ENCODE data around the gene DPP6.
"Not testable (repeated sequence)": the region's sequence is repeated elsewhere in the genome, so short reads cannot be mapped to it uniquely, and the experiment has no call there.

Gene DPP6

DNA sequence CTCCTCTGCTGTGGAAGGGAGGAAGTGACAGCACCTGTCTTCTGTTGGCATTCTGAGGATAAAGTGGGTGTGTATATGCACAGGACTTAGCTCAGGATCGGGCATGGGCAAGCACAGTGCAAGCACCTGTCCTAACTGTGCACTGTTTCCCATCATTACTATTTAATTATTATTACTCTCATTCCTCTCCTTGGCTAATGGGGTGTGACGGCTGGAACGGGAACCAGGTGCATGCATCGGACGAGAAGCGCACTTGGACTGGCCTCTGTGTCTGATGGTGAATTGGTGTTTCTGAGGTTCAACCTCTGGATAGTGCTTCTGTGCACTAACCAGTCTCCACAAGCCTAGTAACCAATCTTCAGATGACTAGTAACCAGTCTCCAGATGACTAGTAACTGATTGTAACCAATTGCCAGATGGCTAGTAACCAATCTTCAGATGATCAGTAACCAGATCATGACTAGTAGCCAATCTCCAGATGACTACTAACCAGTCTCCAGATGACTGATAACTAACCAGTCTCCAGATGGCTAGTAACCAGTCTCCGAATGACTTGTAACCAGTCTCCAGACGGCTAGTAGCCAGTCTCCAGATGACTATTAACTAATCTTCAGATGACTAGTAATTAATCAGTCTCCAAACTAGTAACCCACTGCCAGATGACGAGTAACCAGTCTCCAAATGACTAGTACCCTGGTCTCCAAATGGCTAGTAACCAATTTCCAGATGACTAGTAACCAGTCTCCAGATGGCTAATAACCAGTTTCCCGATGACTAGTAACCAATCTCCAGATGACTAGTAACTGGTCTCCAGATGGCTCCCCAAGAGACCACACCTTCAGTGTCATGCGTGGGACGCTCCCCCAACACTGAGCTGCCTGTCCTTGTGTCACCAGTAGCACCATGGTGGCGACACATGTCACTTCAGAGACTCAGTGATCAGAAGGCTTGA, 864.9 kb downstream of the DPP6 start:
- DNase-seq = no peak

DNA sequence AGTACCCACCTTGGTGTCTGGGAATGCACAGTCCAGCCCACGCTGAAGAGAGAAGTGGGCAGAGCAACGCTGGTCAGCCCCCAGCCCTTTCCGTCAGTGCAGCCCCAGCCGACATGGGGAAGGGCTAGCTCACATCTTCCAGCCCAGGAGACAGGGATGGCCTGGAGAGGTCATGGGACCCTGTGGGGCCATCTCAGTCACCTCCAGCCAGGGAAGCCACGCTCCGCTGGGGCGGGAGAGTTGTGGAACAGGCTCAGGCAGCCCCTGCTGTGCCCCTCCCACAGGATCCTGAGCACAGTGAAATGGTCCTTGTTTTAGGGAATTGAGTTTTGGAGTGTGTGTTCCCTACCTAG, 865.6 kb downstream of the DPP6 start:
- no peak for DNase-seq

DNA sequence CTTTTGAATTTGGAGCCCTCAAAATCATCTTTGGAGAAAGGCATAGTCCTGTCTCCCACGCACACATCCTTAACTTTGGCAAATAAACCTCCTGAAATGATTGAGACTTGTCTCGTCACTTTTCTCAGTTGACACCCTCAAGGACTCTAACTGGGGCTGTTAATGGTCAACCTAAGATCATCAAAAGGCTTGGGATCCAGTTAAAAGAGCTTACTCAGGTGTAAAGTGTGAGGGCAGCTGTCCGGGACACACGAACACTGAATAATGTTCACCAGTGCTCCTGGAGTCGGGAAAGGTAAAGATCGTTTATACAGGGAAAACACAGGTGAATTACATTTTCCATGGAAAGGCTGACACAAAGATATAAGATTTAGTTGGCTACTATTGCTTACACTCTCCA, 866.1 kb downstream of the DPP6 start:
- DNase-seq = no peak

DNA sequence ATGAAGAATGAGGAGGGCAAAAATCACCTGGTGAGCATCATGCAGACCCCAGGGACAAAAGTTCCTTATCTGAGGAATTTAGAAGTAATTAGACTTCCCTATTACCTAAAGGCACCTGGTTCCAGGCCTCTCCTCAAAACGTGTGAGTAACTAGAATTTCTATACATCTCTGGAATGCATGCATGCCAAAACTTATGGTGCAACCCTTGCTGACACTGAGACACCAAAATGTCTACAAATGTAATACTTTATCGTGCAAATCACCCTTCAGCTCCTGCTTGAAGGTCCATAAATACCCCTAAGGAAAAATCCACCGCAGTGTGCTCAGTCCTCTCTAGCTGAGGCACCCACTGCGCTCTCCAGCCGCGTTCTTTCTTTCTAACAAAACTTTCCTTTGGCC, 866.5 kb downstream of the DPP6 start:
- no peak for DNase-seq

DNA sequence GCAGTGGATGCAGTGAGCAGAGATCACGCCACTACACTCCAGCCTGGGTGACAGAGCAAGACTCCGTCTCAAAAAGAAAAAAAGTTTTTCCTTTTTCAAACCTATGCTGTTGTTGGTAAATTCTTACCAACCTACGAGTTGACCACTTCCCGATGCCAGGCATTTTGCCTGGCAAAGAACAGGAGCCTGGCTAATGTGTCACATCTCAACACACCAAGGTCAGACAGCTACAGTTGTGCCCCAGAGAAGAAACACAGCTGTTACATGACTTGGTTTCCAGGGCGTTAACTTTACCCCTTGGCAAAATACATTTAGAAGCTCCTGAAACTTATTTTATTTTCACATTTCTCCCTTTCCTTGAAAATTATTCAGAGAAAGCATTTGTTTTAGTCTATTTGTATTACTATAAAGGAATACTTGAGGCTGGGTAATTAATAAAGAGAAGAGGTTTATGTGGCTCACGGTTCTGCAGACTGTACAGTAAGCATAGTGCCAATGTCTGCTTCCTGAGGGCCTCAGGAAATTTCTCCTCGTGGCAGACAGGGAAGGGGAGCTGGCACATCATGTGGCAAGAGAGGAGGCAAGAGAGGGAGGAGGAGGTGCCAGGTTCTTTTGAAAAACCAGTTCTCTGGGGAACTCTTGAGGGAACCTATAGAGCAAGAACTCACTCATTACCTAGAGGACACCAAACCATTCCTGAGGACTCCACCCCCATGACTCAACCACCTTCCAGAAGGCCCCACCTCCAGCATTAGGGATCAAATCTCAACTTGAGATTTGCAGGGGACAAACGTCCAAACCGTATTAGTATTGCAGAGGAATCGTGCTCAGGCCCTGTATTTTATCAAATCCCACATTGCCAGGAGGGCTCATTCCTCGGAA, 867.4 kb downstream of the DPP6 start:
- DNase-seq = no peak

DNA sequence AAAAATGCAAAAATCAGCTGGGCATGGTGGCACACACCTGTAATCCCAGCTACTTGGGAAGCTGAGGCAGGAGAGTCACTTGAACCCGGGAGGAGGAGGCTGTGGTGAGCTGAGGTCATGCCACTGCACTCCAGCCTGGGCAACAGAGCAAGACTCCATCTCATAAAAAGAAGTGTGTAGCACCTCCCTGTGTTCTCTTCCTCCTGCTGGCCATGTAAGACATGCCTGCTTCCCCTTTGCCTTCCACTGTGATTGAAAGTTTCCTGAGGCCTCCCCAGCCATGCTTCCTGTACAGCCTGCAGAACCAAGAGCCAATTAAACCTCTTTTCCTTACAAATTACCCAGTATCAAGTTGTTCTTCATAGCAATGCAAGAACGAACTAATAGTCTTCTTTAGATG, 870.3 kb downstream of the DPP6 start:
- DNase-seq = not testable (repeated sequence)

DNA sequence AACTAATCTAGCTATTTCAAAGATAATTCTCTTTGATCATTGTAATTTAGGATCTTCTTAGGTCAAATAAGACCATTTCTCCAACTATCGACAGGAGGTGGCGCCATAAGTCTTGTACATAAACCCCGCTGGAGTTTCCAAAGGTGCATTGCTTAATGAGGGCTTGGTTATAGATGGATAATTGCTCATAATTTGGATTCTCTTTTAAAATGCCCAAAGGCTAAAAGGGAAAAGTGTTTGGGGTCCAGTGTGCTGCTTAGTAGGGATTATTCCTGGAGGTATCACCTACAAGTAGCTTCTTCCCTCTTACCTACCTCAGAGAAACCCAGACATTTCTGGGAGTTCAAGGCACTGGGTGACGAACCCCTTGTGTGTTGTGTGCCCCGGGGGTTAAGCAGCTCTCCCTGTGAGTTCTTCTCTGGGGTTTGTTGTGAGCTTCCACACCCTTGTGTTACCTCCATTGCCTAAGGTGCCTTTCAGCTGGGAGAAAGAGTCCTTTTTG, 875.5 kb downstream of the DPP6 start:
- DNase-seq = peak; percentile 60

DNA sequence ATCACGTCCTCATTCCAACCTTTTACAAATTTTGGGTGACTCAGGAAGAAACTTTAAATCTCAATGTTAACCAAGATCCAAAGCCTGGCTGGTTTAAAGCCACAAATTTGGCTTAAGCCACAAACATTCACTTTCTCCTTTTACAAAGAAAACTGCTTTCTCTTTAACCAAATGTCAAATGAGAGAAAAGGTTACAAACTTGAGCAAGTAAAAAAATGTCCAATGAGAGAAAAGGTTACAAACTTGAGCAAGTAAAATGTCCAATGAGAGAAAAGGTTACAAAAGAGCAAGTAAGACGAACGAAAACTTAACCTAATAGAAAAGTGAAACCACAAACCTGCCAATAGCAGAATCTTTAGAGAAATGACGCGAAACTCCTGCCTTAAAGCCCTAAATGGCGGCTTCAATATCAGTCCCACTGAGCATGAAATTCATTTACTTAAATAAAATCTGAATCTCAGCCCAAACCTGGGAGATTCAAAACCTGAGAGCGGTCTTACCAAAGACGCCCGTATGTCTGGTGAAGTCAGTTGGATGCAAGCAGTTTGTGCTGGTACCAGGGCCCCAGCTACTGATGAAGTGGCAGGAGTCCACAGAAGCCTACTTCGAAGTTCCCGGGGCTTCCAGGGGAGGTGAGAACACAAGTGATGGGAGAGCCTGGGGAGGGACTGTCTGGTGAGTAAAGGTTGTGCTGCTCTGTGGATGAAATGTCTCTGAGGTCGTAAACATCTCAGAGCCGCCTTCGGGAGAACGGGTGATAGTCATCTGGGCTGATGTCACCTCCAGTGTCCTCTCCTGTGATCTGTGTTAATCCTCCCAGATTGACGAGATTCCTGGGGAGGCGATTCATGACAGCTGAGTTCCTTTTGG, 876.2 kb downstream of the DPP6 start:
- no peak for DNase-seq

DNA sequence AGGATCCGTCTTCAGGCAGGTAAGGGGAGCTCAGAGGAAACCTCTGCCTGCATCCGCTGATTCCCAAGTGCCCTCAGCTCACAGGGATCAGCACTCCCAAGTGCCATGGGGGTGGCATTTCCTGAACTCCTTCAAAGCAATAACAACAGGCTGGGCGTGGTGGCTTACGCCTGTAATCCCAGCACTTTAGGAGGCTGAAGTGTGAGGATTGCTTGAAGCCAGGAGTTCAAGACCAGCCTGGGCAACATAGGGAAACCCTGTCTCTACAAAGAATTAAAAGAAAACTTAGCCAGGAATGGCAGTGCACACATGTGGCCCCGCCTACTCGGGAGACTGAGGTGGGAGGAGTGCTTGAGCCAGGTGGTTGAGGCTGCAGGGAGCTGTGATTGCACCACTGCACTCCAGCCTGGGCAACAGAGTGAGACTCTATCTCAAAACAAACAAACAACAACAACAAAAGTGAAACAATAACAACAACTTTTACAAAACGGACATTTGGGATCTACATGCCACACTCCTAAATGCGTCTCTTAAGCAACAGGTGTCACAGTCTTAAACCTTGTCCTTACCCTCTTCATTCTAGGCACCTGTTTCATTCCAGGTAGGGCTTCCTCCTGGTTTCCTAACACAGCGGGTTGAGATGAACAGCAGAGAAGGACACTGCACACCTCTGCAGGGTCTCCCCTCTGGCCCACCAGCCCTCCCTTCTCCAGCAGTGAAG, 877.0 kb downstream of the DPP6 start:
- no peak for DNase-seq

DNA sequence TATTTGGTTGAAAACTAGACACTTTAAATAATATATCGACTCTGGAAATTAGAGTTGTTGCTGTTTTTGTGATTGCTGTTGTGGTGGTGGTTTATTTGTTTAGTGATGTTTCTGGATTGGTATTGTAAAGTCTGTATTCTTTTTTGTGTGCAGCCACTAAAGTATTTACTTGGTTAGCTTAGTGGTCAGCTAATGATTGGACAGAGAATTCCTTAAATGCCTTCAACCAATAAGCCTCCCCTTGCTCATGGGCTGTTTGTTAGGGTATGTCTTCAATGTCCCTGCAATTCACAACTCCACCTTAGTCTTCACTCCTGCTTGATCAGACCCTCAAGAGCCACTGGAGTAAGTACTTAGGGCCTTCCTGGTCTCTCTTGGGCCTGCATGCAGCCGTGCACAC, 879.7 kb downstream of the DPP6 start:
- no peak for DNase-seq

DNA sequence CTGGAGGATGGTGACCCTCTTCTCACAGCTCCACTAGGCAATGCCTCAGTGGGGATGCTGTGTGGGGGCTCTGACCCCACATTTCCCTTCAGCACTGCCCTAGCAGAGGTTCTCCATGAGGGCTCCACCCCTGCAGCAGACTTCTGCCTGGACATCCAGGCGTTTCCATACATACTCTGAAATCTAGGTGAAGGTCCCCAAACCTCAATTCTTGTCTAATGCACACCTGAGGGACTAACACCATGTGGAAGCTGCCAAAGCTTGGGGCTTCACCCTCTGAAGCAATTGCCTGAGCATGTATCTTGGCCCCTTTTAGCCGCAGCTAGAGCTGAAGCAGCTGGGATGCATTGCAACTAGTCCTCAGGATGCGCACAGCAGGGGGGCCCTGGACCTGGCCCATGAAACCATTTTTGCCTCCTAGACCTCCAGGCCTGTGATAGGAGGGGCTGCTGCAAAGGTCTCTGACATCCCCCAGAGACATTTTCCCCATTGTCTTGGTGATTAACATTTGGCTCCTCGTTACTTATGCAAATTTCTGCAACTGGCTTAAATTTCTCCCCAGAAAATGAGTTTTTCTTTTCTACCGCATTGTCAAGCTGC, 882.3 kb downstream of the DPP6 start:
- DNase-seq = not testable (repeated sequence)

DNA sequence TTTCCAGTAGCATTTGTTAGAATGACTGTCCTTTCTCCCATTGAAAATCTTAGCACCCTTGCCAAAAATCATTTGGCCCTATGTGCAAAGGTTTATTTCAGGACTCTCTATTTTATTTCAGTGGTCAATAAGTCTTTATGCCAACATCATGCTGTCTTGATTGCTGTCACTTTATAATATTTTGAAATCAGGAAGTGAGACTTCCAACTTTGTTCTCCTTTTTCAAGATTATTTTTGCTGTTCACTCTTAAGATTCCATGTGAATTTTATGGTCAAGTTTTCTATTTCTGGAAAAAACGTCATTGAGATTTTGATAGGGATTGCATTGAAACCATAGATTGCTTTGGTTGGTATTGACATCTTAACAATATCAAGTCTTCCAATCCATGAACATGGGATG, 885.6 kb downstream of the DPP6 start:
- DNase-seq = no peak

DNA sequence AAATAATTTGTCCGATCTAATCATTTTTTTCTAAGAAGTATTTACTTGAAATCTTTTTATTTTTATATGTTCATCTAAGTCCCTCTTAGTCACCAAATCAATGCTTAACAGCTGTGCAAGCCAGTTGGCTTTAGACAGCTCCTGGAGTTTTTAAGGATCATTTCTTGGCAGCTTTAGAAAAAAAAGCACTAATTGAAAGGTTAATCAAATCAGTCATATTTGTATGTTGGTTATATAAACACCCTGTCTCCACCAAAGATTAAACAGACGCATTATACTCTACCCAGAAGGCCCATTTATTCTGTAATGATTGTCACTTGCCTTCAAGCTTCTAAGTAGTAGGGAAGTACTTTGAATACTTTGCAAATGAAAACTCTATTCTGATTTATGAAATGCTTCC, 890.5 kb downstream of the DPP6 start:
- DNase-seq = no peak

Data from effector CD8-positive, alpha-beta T cell (primary cell).